ENCODE data around the gene ABCA6. TPM values are rescaled to one million over a fixed set of nuclear protein-coding genes. Genes with fewer than 3 reads are reported as not detected.

The ABCA6 gene
- total and polyA plus RNA-seq, 9 of the 15 experiments (the other 6 are each of a cell fraction or from before 2014, with no cell fraction given): 0.06 to 0.73 (median 0.15) TPM

- TF ChIP-seq GTF2A2 (tag; IDR thresholded peaks at IDR 0.05) (no peak), KLF1 (tag; IDR thresholded peaks at IDR 0.05) (no peak), CCAR2 (IDR thresholded peaks at IDR 0.05; ENCODE audit: low read depth, low read length) (no peak), NFE2 (IDR thresholded peaks at IDR 0.05; ENCODE audit: low read depth) (peak; percentile 48; the same call in 1 of the 2 replicates), MAFG (tag; conservative IDR thresholded peaks at IDR 0.05) (peak; percentile 88), NUFIP1 (IDR thresholded peaks at IDR 0.05; ENCODE audit: partially characterized antibody) (no peak), HMG20A (CRISPR knock-in tag; conservative IDR thresholded peaks at IDR 0.05) (no peak), NR0B1 (IDR thresholded peaks at IDR 0.05; ENCODE audit: partially characterized antibody) (no peak), U2AF2 (optimal IDR thresholded peaks at IDR 0.05; ENCODE audit: low read depth, low read length) (no peak), POLR3G (IDR thresholded peaks at IDR 0.05; ENCODE audit: extremely low read depth, insufficient read length, insufficient replicate concordance) (no peak), ZNF316 (IDR thresholded peaks at IDR 0.05) (peak; percentile 88), SOX6 (IDR thresholded peaks at IDR 0.05) (no peak), PRMT5 (CRISPR knock-in tag; IDR thresholded peaks at IDR 0.05) (no peak), MAFF (IDR thresholded peaks at IDR 0.05; ENCODE audit: low read length) (peak; percentile 66), NR1H2 (CRISPR knock-in tag; IDR thresholded peaks at IDR 0.05) (no peak), GTF2B (IDR thresholded peaks at IDR 0.05; ENCODE audit: extremely low read depth, insufficient read length) (no peak), PPARD (CRISPR knock-in tag; IDR thresholded peaks at IDR 0.05) (no peak), MAFK (IDR thresholded peaks at IDR 0.05; ENCODE audit: low read length) (peak; percentile 50; the same call in 1 of the 2 replicates), ZNF707 (CRISPR knock-in tag; conservative IDR thresholded peaks at IDR 0.05) (no peak), ZNF280A (IDR thresholded peaks at IDR 0.05; ENCODE audit: low read depth, partially characterized antibody) (no peak), CHD1 (IDR thresholded peaks at IDR 0.05; ENCODE audit: low read length) (no peak), ARID1B (IDR thresholded peaks at IDR 0.05) (no peak), PKNOX1 (IDR thresholded peaks at IDR 0.05) (no peak), PHF8 (IDR thresholded peaks at IDR 0.05; ENCODE audit: borderline replicate concordance, low read length) (no peak), ZKSCAN1 (IDR thresholded peaks at IDR 0.05; ENCODE audit: low read depth, low read length) (no peak), ZEB2 (IDR thresholded peaks at IDR 0.05) (no peak), MCM2 (IDR thresholded peaks at IDR 0.05; ENCODE audit: low read depth) (no peak), BRD9 (IDR thresholded peaks at IDR 0.05; ENCODE audit: low read depth, partially characterized antibody) (no peak), BDP1 (IDR thresholded peaks at IDR 0.05; ENCODE audit: insufficient read depth, insufficient read length) (no peak), OTX1 (CRISPR knock-in tag; IDR thresholded peaks at IDR 0.05) (no peak), CBX5 (IDR thresholded peaks at IDR 0.05; ENCODE audit: borderline replicate concordance, low read depth) (no peak)
Observed at GRCh38 chr17:69042308-69042707, 99.4 kb downstream of the ABCA6 start (continued).

Data from K562 (cell line).